Esophagus muscularis mucosa (tissue), 3 donors: Measurements from ENCODE around the gene C4orf50.

Source experiments
- POLR2AphosphoS5 ChIP-seq, 2 donors: sonication (generic); formaldehyde crosslinking; IDR thresholded peaks; one replicate each; pipeline ENCODE4 v1.6.1; 2017; ENCODE audit warnings: antibody characterized with exemption in 2 of 2
- TF ChIP-seq, protein P1 (sequence below), 3 experiments: fragments of 200-600 bp in 2 of 3; fragments of 450-650 bp in 1 of 3; sonication (generic) in 2 of 3; IDR thresholded peaks; one replicate each; pipeline ENCODE4 v1.5.1; 2017 to 2019; ENCODE audit warnings: antibody characterized with exemption in 3 of 3, mild to moderate bottlenecking in 2 of 3, moderate library complexity in 1 of 3

DNA sequence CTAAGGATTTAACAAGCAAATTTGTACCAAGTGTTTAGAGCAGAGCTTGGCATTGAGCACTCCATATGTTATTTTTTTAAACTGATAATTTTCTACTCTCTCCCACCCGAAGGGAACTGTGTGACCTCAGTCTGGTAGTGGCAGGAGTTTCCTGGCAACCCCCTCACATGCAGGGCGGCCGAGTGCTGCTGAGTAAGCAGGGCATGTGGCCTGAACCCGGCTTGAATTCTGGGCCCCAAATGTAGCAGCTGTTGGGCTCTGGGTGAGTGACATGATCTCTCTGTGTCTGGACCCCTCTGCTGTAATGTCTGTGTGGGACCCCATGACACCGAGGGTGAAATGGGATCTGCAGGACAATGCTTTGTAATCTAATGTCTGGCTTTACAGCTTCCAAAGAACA, 13.6 kb upstream of the C4orf50 start:
- TF ChIP-seq, protein P1, sequence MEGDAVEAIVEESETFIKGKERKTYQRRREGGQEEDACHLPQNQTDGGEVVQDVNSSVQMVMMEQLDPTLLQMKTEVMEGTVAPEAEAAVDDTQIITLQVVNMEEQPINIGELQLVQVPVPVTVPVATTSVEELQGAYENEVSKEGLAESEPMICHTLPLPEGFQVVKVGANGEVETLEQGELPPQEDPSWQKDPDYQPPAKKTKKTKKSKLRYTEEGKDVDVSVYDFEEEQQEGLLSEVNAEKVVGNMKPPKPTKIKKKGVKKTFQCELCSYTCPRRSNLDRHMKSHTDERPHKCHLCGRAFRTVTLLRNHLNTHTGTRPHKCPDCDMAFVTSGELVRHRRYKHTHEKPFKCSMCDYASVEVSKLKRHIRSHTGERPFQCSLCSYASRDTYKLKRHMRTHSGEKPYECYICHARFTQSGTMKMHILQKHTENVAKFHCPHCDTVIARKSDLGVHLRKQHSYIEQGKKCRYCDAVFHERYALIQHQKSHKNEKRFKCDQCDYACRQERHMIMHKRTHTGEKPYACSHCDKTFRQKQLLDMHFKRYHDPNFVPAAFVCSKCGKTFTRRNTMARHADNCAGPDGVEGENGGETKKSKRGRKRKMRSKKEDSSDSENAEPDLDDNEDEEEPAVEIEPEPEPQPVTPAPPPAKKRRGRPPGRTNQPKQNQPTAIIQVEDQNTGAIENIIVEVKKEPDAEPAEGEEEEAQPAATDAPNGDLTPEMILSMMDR (IDR thresholded peaks at IDR 0.05): no peak
- TF ChIP-seq POLR2AphosphoS5 (IDR thresholded peaks at IDR 0.05): no peak
